ENCODE data around the gene RASAL1. TPM values are rescaled to one million over a fixed set of nuclear protein-coding genes. Genes with fewer than 3 reads are reported as not detected.

The RASAL1 gene
- polyA plus RNA-seq, 3 donors, result not detected

DNA sequence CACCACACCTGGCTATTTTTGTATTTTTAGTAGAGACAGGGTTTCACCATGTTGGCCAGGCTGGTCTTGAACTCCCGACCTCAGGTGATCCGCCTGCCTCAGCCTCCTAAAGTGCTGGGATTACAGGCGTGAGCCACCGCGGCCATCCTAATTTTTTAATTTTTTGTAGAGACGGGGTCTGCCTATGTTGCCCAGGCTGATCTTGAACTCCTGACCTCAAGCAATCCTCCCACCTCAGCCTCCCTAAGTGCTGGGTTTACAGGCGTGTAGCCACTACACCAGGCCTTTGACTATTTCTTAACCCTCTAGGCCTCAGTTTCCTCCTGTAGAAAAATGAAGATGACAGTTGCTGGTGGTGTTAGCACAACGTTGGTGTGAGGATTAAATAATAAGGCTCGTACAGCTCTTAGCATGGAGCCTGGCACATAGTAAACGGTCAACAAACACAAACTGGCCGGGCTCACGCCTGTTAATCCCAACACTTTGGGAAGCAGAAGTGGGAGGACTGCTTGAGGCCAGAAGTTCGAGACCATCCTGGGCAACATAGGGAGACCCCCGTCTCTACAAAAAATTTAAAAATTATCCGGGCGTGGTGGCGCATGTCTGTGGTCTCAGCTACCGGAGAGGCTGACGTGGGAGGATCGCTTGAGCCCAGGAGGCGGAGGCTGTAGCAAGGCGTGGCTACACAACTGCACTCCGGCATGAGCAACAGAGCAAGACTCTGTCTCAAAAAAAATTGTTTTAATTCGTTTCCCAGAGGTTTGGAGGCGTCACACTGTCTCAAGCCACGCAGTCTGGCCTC, 48.7 kb upstream of the RASAL1 start:
- H3K4me1 Mint-ChIP-seq, result peaks cover 30% of the 10 kb centered on the region
- H3K79me2 ChIP-seq (ENCODE audit: insufficient read depth, low read length), result peaks cover 69% of the 10 kb centered on the region

More for the DNA sequence above, 48.7 kb upstream of the RASAL1 start:
- Mint-ChIP-seq H3K27me3 (ENCODE audit: low read depth in 3 of 3) (peaks cover 0 to 3% (median 0%) of the 10 kb centered on the region in 3 donors), H3K27ac (peak overlapping the region; percentile 83 to 91 (median 89)), H3K4me3 (peak overlapping the region; percentile 90 to 96), H3K36me3 (peaks cover 32 to 46% of the 10 kb centered on the region in 2 donors), H3K9me3 (peaks cover 0 to 2% (median 0%) of the 10 kb centered on the region in 7 donors)
- Histone ChIP-seq H3K27ac (ENCODE audit: low read depth in 1 of 2, low read length in 2 of 2) (peak overlapping the region; percentile 82 to 98), H3K4me3 (replicated peaks in 1 of 3; ENCODE audit: low read depth in 2 of 3, low read length in 3 of 3) (peak overlapping the region; percentile 77 to 94 (median 83)), H2AFZ (ENCODE audit: insufficient read depth, low read depth, low read length, poor library complexity, severe bottlenecking) (peak overlapping the region; percentile 99), H3K4me1 (ENCODE audit: control insufficient read depth in 1 of 2, insufficient read depth in 2 of 2, low read length in 2 of 2) (peaks cover 18 to 34% of the 10 kb centered on the region in 2 donors), H3K4me2 (replicated peaks; ENCODE audit: extremely low read depth, low read length, poor library complexity, severe bottlenecking) (peak overlapping the region; percentile 94), H3K36me3 (replicated peaks in 1 of 2; ENCODE audit: control insufficient read depth in 1 of 2, insufficient read depth in 2 of 2, low read length in 2 of 2) (peaks cover 25 to 30% of the 10 kb centered on the region in 2 donors), H3K9me3 (replicated peaks in 1 of 2; ENCODE audit: control insufficient read depth in 1 of 2, insufficient read depth in 1 of 2, low read length in 2 of 2) (no peaks in the 10 kb centered on the region), H3K27me3 (ENCODE audit: control insufficient read depth in 2 of 2, insufficient read depth in 2 of 2, low read length in 2 of 2) (no peaks in the 10 kb centered on the region), H4K20me1 (ENCODE audit: insufficient read depth, low read length) (peaks cover 36% of the 10 kb centered on the region), H3K9ac (ENCODE audit: insufficient read depth, low read length, poor library complexity, severe bottlenecking) (peak overlapping the region; percentile 99)
- WGBS (ENCODE audit: insufficient coverage), result 10% methylated on average over 17 of the region's 26 CpGs
- TF ChIP-seq CTCF (IDR thresholded peaks at IDR 0.05), result no peak
- DNase-seq, result no peak
- intact Hi-C loops (cut with micrococcal nuclease), result loop anchor here in 1 of 2 donors (10.0 kb wide), 1 partner anchor 279 kb away; the partner anchor contains the start of gene OAS1
